ENCODE data around the gene ADAM11. TPM values are rescaled to one million over a fixed set of nuclear protein-coding genes. Genes with fewer than 3 reads are reported as not detected.

The ADAM11 gene
- total and polyA plus RNA-seq, 9 of the 15 experiments (the other 6 are each of a cell fraction or from before 2014, with no cell fraction given) = 0.01 to 0.31 (median 0.14) TPM; not detected in 2

DNA sequence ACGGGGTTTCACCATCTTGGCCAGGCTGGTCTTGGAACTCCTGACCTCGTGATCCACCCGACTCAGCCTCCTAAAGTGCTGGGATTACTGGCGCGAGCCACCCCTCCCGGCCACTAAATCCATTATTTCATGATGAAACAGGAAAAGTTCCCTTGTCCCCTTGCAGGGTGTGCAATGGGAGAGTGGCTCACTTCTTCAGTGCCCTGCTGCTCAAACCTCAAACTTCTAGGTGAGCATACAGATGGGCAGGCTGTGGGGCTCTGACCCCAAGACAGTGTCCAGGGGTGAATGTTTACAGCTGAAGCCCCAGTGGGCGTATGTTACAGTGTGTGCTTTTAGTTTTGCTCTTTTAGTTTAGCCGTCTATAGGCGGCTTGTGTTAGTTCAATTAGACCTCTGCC lies 36.6 kb downstream of the ADAM11 start:
- 65% methylated on average over 9 of the region's 9 CpGs for WGBS (ENCODE audit: insufficient coverage, low coverage, missing lambda C conversion rate)
- H3K4me2 ChIP-seq (ENCODE audit: insufficient read depth, low read length) = no peak overlapping the region
- no peak; the same call in 2 of the 3 replicates for ATAC-seq
- BruUV-seq (replicated peaks) = no TSS peak
- intact Hi-C loops (cut with micrococcal nuclease) = no loop called here
- POLR2A ChIA-PET = interaction anchor here (1.6 kb wide), 1 partner anchor 26 kb away, joined by 6 read pairs; no protein-coding TSS in a partner anchor
- no peaks in the 10 kb centered on the region for H3K9me1 ChIP-seq (ENCODE audit: control insufficient read depth, insufficient read depth, low read length)
- no peak overlapping the region for H3K9ac ChIP-seq (ENCODE audit: insufficient read depth in 1 of 2, low read depth in 2 of 2, low read length in 2 of 2)
- DNase-seq (ENCODE audit: extremely low read depth in 1 of 4, low spot score in 3 of 4) = no peak
- CTCF ChIA-PET (ENCODE audit: low intra/inter-chr PET ratio) = no interaction called here
- H2AFZ ChIP-seq (ENCODE audit: low read depth, low read length) = peak overlapping the region; percentile 49
- no peak for FAIRE-seq
- no peaks in the 10 kb centered on the region for H3K9me3 ChIP-seq (replicated peaks; ENCODE audit: control insufficient read depth, insufficient read depth, low read depth, low read length)
- peaks cover 0 to 5% of the 10 kb centered on the region in 2 experiments; a peak in 4 of 5 replicates for H3K4me1 ChIP-seq (replicated peaks in 1 of 2; ENCODE audit: control insufficient read depth in 2 of 2, insufficient read depth in 2 of 2, low read length in 2 of 2)
- H3K36me3 ChIP-seq (ENCODE audit: control insufficient read depth, insufficient read depth, low read length) = no peaks in the 10 kb centered on the region
- H3K27ac ChIP-seq (ENCODE audit: extremely low read depth, low read depth, low read length) = no peak overlapping the region
- H4K20me1 ChIP-seq (replicated peaks; ENCODE audit: control insufficient read depth, insufficient read depth, low read length) = no peaks in the 10 kb centered on the region
- in situ Hi-C loops (cut with MboI) = no loop called here
- peaks cover 9 to 10% of the 10 kb centered on the region in 2 experiments; a peak in 4 of 5 replicates for H3K27me3 ChIP-seq (ENCODE audit: control insufficient read depth in 2 of 2, insufficient read depth in 2 of 2, low read length in 2 of 2)
- no peaks in the 10 kb centered on the region for H3K79me2 ChIP-seq (ENCODE audit: control insufficient read depth, insufficient read depth, low read length)
- TF ChIP-seq ELF4 (CRISPR knock-in tag; IDR thresholded peaks at IDR 0.05) (no peak), DDX20 (tag; IDR thresholded peaks at IDR 0.05; ENCODE audit: low read depth) (no peak), CBX2 (IDR thresholded peaks at IDR 0.05; ENCODE audit: insufficient read depth, low read length, poor library complexity, severe bottlenecking) (no peak), POLR2B (IDR thresholded peaks at IDR 0.05; ENCODE audit: low read depth, partially characterized antibody) (no peak), FOXJ2 (tag; IDR thresholded peaks at IDR 0.05) (no peak), ZNF217 (CRISPR knock-in tag; IDR thresholded peaks at IDR 0.05) (no peak), CCNT2 (IDR thresholded peaks at IDR 0.05; ENCODE audit: borderline replicate concordance, extremely low read depth, insufficient read length, low read depth, low read length) (no peak)
- TF ChIP-seq, protein P1, sequence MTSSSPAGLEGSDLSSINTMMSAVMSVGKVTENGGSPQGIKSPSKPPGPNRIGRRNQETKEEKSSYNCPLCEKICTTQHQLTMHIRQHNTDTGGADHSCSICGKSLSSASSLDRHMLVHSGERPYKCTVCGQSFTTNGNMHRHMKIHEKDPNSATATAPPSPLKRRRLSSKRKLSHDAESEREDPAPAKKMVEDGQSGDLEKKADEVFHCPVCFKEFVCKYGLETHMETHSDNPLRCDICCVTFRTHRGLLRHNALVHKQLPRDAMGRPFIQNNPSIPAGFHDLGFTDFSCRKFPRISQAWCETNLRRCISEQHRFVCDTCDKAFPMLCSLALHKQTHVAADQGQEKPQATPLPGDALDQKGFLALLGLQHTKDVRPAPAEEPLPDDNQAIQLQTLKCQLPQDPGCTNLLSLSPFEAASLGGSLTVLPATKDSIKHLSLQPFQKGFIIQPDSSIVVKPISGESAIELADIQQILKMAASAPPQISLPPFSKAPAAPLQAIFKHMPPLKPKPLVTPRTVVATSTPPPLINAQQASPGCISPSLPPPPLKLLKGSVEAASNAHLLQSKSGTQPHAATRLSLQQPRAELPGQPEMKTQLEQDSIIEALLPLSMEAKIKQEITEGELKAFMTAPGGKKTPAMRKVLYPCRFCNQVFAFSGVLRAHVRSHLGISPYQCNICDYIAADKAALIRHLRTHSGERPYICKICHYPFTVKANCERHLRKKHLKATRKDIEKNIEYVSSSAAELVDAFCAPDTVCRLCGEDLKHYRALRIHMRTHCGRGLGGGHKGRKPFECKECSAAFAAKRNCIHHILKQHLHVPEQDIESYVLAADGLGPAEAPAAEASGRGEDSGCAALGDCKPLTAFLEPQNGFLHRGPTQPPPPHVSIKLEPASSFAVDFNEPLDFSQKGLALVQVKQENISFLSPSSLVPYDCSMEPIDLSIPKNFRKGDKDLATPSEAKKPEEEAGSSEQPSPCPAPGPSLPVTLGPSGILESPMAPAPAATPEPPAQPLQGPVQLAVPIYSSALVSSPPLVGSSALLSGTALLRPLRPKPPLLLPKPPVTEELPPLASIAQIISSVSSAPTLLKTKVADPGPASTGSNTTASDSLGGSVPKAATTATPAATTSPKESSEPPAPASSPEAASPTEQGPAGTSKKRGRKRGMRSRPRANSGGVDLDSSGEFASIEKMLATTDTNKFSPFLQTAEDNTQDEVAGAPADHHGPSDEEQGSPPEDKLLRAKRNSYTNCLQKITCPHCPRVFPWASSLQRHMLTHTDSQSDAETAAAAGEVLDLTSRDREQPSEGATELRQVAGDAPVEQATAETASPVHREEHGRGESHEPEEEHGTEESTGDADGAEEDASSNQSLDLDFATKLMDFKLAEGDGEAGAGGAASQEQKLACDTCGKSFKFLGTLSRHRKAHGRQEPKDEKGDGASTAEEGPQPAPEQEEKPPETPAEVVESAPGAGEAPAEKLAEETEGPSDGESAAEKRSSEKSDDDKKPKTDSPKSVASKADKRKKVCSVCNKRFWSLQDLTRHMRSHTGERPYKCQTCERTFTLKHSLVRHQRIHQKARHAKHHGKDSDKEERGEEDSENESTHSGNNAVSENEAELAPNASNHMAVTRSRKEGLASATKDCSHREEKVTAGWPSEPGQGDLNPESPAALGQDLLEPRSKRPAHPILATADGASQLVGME (CRISPR knock-in tag; IDR thresholded peaks at IDR 0.05) = no peak
- TF ChIP-seq, protein P2, sequence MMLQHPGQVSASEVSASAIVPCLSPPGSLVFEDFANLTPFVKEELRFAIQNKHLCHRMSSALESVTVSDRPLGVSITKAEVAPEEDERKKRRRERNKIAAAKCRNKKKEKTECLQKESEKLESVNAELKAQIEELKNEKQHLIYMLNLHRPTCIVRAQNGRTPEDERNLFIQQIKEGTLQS (IDR thresholded peaks at IDR 0.05) = no peak
- TF ChIP-seq, protein P2 (CRISPR knock-in tag; conservative IDR thresholded peaks at IDR 0.05) = no peak
- no peak overlapping the region for H3K4me3 ChIP-seq
